NB4 (cell line): Measurements from ENCODE around the gene TPST2.

ENCODE experiments used
- POLR2A ChIP-seq: IDR thresholded peaks from 2 replicates; pipeline ENCODE4 v1.6.1; 2011; ENCODE audit warnings: mild to moderate bottlenecking; ENCODE audit not compliant: insufficient read length; ENCODE audit errors: extremely low read depth
- TF ChIP-seq, protein P1 (sequence below): IDR thresholded peaks from one replicate; pipeline ENCODE4 v1.5.1; 2012; ENCODE audit warnings: low read depth, low read length

DNA sequence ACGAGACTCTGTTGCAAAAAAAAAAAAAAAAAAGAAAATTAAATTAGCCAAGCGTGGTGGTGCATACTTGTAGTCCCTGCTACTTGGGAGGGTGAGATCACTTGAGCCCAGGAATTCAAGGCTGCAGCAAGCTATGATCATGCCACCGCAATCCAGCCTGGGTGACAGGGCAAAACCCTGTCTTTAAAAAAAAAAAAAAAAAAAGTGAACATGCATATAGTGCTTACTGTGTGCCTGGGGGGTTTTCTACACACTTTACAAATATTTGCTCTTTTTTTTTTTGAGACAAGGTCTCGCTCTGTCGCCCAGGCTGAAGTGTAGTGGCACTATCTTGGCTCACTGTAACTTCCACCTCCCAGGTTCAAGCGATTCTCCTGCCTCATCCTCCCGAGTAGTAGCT is 12.9 kb downstream of the TPST2 start:
- TF ChIP-seq, protein P1, sequence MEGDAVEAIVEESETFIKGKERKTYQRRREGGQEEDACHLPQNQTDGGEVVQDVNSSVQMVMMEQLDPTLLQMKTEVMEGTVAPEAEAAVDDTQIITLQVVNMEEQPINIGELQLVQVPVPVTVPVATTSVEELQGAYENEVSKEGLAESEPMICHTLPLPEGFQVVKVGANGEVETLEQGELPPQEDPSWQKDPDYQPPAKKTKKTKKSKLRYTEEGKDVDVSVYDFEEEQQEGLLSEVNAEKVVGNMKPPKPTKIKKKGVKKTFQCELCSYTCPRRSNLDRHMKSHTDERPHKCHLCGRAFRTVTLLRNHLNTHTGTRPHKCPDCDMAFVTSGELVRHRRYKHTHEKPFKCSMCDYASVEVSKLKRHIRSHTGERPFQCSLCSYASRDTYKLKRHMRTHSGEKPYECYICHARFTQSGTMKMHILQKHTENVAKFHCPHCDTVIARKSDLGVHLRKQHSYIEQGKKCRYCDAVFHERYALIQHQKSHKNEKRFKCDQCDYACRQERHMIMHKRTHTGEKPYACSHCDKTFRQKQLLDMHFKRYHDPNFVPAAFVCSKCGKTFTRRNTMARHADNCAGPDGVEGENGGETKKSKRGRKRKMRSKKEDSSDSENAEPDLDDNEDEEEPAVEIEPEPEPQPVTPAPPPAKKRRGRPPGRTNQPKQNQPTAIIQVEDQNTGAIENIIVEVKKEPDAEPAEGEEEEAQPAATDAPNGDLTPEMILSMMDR: no peak
- TF ChIP-seq POLR2A: no peak
